Adrenal gland (tissue), 5 donors: ENCODE data around the gene COMT.

Experiments
- POLR2A ChIP-seq, 2 donors: fragments of 450-650 bp; IDR thresholded peaks; one replicate each; pipeline ENCODE4 v1.6.1; 2017; ENCODE audit warnings: antibody characterized with exemption in 2 of 2, mild to moderate bottlenecking in 2 of 2, moderate library complexity in 1 of 2
- TF ChIP-seq, protein P1 (sequence below), 6 experiments: fragments of 450-650 bp in 4 of 6; fragments of 200-600 bp in 2 of 6; sonication (generic) in 1 of 6; IDR thresholded peaks; 1 replicate in 5 of 6; 2 replicates in 1 of 6; pipeline versions ENCODE4 v1.5.1 to v1.8.0; 2016 to 2021; ENCODE audit warnings: antibody characterized with exemption in 6 of 6, mild to moderate bottlenecking in 2 of 6, moderate library complexity in 1 of 6
- donor health status: DM: no; HTN: no; CAD: no.

DNA sequence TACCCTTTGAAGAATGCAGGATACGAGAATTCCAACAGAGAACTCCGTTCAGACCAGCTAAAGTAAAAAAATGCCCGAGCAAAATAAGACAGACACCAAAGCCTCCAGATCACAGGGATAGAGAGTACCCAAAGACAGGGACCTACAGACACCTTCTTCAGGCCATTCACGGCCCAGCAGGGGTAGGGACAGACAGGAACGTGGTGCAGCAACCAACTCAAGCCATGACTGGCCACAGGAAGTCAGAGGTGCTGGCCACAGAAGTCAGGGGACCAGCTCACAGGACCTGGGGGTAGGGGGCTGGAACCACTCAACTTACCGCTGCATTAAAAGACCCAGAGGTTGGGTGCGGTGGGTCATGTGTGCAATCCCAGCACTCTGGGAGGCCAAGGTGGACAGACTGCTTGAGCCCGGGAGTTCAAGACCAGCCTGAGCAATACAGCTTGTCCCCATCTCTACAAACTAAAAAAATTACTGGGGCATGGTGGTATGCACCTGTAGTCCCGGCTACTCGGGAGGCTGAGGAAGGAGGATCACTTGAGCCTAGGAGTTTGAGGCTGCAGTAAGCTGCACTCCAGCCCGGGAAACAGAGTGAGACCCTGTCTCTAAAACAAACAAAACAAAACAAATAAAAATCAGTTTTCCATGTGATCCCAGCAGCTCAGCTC is 39.9 kb upstream of the COMT start:
- no peak for TF ChIP-seq POLR2A (IDR thresholded peaks at IDR 0.05)
- TF ChIP-seq, protein P1, sequence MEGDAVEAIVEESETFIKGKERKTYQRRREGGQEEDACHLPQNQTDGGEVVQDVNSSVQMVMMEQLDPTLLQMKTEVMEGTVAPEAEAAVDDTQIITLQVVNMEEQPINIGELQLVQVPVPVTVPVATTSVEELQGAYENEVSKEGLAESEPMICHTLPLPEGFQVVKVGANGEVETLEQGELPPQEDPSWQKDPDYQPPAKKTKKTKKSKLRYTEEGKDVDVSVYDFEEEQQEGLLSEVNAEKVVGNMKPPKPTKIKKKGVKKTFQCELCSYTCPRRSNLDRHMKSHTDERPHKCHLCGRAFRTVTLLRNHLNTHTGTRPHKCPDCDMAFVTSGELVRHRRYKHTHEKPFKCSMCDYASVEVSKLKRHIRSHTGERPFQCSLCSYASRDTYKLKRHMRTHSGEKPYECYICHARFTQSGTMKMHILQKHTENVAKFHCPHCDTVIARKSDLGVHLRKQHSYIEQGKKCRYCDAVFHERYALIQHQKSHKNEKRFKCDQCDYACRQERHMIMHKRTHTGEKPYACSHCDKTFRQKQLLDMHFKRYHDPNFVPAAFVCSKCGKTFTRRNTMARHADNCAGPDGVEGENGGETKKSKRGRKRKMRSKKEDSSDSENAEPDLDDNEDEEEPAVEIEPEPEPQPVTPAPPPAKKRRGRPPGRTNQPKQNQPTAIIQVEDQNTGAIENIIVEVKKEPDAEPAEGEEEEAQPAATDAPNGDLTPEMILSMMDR (IDR thresholded peaks at IDR 0.05) = no peak
